BJ (cell line): ENCODE data around the gene ASCL2. TPM values are rescaled to one million over a fixed set of nuclear protein-coding genes. Genes with fewer than 3 reads are reported as not detected.

ENCODE experiments used
- CTCF ChIA-PET: fragments of 350-600 bp; formaldehyde crosslinking; extraction: SDS; loops from one replicate; lab custom pipeline; 2021; ENCODE audit warnings: antibody characterized with exemption, inconsistent platforms; lab: Yijun Ruan, JAX
- POLR2A ChIA-PET: fragments of 300-600 bp; sonication (Branson Sonifier 250); formaldehyde crosslinking; extraction: SDS; loops from one replicate; lab custom pipeline; 2021; ENCODE audit warnings: antibody characterized with exemption; lab: Charles Lee
- DNase-seq: peaks from one replicate; pipeline ENCODE4 v3.0.0-alpha.2; 2011; ENCODE audit warnings: low read depth
- H3K27me3 ChIP-seq: 2 replicates; pipeline ENCODE4 v1.6.0; 2011; ENCODE audit warnings: low read length; ENCODE audit not compliant: control insufficient read depth, insufficient read depth
- H3K36me3 ChIP-seq: 2 replicates; pipeline ENCODE4 v1.5.1; 2011; ENCODE audit warnings: low read length; ENCODE audit not compliant: control insufficient read depth, insufficient read depth
- H3K4me3 ChIP-seq: 2 replicates; pipeline ENCODE4 v1.5.1; 2011; ENCODE audit warnings: low read depth, mild to moderate bottlenecking, control low read depth, low read length
- polyA plus RNA-seq: library from polyadenylated mRNA; depleted of rRNA; stranded (reverse); fragments of >200 nt; gene quantifications from 2 replicates; pipeline ENCODE4 v1.2.3, GENCODE V29; 2011
- TF ChIP-seq, protein P1 (sequence below): IDR thresholded peaks from 2 replicates; pipeline ENCODE4 v1.5.1; 2011; ENCODE audit warnings: low read depth, mild to moderate bottlenecking, control low read depth, inconsistent platforms, low read length, moderate library complexity; ENCODE audit not compliant: insufficient read depth

The ASCL2 gene
- polyA plus RNA-seq, 1 experiment: not detected

DNA sequence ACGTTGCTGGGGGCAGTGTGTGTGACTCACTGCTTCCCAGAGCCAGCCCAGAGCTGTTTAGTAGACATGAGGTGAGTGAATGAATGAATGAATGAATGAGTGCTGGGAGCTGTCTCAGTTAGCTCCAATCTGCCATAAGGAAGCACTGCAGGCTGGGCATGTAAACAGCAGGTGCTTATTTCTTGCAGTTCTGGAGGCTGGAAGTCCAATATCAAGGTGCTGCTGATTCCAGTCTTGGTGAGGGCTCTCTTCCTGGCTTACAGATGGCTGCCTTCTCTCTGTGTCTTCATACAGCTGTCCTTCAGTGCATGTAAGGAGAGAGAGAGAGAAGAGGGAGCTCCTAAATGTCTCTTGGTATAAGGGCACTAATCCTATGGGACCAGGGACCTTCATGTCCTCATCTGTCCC is 27.2 kb upstream of the ASCL2 start:
- TF ChIP-seq, protein P1, sequence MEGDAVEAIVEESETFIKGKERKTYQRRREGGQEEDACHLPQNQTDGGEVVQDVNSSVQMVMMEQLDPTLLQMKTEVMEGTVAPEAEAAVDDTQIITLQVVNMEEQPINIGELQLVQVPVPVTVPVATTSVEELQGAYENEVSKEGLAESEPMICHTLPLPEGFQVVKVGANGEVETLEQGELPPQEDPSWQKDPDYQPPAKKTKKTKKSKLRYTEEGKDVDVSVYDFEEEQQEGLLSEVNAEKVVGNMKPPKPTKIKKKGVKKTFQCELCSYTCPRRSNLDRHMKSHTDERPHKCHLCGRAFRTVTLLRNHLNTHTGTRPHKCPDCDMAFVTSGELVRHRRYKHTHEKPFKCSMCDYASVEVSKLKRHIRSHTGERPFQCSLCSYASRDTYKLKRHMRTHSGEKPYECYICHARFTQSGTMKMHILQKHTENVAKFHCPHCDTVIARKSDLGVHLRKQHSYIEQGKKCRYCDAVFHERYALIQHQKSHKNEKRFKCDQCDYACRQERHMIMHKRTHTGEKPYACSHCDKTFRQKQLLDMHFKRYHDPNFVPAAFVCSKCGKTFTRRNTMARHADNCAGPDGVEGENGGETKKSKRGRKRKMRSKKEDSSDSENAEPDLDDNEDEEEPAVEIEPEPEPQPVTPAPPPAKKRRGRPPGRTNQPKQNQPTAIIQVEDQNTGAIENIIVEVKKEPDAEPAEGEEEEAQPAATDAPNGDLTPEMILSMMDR: no peak
- Histone ChIP-seq H3K27me3 (peaks cover 2% of the 10 kb centered on the region; the same call in 1 of the 2 replicates), H3K4me3 (no peak overlapping the region), H3K36me3 (no peaks in the 10 kb centered on the region)
- CTCF ChIA-PET: interaction anchor here (1.0 to 2.3 kb wide), 3 partner anchors 23 to 123 kb away, joined by 3 to 25 read pairs (median 3); no protein-coding TSS in a partner anchor
- DNase-seq: no peak
- POLR2A ChIA-PET: no interaction called here

DNA sequence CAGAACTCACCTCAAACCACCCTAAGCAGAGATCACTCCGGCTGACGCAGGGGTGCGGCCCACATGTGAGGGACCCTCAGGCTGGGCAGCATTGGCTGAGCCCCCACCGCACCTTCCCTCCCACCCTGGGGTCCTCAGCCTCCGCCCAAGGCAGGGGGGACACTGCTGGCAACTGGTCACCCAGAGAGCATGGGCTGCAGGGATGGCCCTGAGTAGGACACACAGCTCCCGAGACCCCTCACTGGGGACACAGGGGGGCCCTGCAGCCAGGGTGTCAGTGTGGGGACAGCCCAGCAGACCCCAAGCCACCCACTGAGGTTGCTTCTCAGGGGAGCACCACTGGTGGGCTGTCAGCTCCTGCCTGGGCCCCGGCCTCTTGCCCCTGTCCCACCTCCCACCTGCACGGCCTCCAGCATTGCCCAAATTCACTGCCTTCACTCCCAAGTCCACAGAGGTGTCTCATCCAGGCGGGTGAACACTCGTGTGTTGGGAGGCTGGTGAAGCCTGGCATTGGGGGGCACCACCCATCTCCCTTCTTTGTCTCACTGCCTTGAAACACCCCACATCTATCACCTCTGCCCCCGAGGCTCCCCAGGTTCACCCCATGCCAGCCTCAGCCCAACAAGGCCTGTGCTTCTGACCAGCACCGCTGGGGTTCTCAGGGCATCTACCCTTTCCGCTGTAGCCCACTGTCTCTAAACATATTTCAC is 26.7 kb upstream of the ASCL2 start:
- ChIA-PET POLR2A (no interaction called here), CTCF (interaction anchor here (1.0 to 3.6 kb wide), 4 partner anchors 8 to 145 kb away, joined by 3 to 25 read pairs (median 10); no protein-coding TSS in a partner anchor)
- Histone ChIP-seq H3K36me3 (no peaks in the 10 kb centered on the region), H3K27me3 (peaks cover 2% of the 10 kb centered on the region; the same call in 1 of the 2 replicates), H3K4me3 (no peak overlapping the region)
- no peak for DNase-seq
- TF ChIP-seq, protein P1: no peak

DNA sequence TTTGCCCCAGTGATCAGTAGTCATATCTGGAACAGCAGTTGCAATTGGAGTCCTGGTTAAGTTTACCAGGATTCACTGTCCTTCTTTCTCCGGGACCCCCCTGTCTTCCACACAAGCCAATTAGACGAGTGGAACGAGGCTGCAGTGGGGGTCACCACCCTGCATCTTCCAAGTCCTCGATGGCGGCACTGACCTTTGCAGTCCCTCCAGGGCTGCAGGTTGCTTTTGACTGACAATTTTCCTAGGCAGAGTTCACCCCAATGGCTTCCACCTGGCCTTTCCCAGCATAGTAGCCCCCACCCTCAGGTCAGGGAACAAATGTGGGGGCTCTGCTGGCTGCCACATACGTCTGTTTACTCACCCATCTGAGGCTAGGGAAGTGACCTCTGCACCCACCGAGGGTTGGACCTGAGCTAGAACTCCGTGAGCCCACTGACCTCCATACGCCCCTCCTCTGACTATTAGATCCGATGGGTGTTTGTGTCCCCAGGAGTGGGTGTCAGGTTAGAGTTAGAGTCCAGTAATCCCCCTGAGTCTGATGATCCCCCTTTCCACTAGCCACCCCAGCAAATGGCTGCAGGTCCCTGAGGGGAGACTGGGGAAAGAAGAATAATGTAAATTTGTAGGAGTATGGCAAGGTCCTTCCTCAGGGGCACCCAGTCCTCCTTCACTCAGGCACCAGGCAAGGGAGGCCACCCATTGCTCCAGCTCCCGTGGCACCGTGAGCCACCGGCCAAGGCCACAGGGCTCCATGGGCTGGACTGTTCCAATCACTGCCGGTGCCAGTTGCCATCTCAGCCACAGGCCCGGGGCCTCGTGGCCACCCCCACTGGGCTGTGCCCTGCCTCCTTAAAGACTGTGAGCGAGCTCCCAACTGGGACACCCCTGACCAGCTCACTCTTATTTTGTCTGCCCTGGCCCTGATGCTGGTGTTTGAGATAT is 25.9 kb upstream of the ASCL2 start:
- ChIA-PET CTCF (interaction anchor here (1.4 to 3.6 kb wide), 3 partner anchors 9 to 145 kb away, joined by 4 to 25 read pairs (median 15); no protein-coding TSS in a partner anchor), POLR2A (no interaction called here)
- no peak for DNase-seq

DNA sequence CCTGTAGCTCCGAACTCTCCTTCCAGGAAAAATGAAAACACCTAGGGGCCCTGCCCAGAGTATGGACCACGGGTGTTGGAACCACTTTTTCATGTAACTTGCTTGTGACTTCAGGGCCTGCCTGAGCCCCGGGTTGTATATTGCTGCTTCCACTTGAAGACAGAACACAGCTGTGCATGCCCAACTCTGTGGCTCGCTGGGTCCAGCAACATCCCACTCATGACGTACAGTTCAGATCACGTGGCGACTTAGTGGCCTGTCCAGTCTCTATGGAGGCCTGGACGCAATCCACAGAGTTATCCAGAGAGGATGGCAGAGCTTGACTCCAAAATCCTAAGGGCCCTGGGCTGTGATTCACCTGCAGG is 24.5 kb upstream of the ASCL2 start:
- DNase-seq: no peak
- H3K36me3 ChIP-seq: no peaks in the 10 kb centered on the region
- TF ChIP-seq, protein P1: no peak
- H3K27me3 ChIP-seq: peaks cover 2% of the 10 kb centered on the region; the same call in 1 of the 2 replicates
- CTCF ChIA-PET: interaction anchor here (1.1 to 3.6 kb wide), 3 partner anchors 10 to 126 kb away, joined by 3 to 15 read pairs (median 4); no protein-coding TSS in a partner anchor
- H3K4me3 ChIP-seq: no peak overlapping the region
- POLR2A ChIA-PET: no interaction called here

More for the DNA sequence above, 25.9 kb upstream of the ASCL2 start:
- peaks cover 2% of the 10 kb centered on the region; the same call in 1 of the 2 replicates for H3K27me3 ChIP-seq
- H3K36me3 ChIP-seq: no peaks in the 10 kb centered on the region
- TF ChIP-seq, protein P1: no peak
- no peak overlapping the region for H3K4me3 ChIP-seq
